Measurements from ENCODE around the gene FAM181A. TPM values are rescaled to one million over a fixed set of nuclear protein-coding genes. Genes with fewer than 3 reads are reported as not detected.

FAM181A gene
- total and polyA plus RNA-seq, 10 of the 15 experiments (the other 5 are each of a cell fraction or from before 2014, with no cell fraction given) = not detected

DNA sequence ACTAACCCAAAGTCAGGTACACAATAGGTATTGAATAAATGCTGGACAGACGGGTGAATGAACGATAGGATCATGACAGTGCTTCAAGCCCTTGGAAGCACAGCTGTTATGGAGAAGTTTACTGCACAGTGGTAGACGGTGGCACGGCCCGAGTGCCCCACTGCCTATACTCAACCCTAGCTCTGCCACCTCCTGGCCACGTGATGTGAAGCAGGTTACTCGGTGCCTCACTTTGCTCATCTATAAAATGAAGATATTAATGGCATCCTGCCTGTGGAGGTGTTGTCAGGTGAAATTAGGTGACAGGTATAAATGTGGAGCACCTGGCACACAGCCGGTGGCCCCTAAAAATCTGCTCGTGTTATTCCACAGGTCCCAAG lies 43.4 kb downstream of the FAM181A start (continued):
- peak; percentile 51 for TF ChIP-seq RAD51 (IDR thresholded peaks at IDR 0.05)
- 0 out of 2 replicates have a peak, but pooled peaks have one; percentile 22 for TF ChIP-seq ESRRA (IDR thresholded peaks at IDR 0.05; ENCODE audit: low read length)
- TF ChIP-seq, protein P1, sequence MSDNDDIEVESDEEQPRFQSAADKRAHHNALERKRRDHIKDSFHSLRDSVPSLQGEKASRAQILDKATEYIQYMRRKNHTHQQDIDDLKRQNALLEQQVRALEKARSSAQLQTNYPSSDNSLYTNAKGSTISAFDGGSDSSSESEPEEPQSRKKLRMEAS (IDR thresholded peaks at IDR 0.05; ENCODE audit: low read depth, low read length) = peak; percentile 17; the same call in 1 of the 2 replicates
- no peak for TF ChIP-seq FOS (IDR thresholded peaks at IDR 0.05; ENCODE audit: borderline replicate concordance, extremely low read depth, insufficient read length)
- TF ChIP-seq USF1 (IDR thresholded peaks at IDR 0.05; ENCODE audit: borderline replicate concordance, extremely low read length, insufficient read depth, low read depth, low read length) = peak; percentile 61
- no peak for TF ChIP-seq NFXL1 (IDR thresholded peaks at IDR 0.05; ENCODE audit: borderline replicate concordance)
- no peak for TF ChIP-seq SMAD5 (IDR thresholded peaks at IDR 0.05; ENCODE audit: low read depth)
- peak; percentile 38 to 53 (median 47); a peak in 5 of 6 replicates for TF ChIP-seq CTCF (IDR thresholded peaks at IDR 0.05 in 2 of 3, conservative IDR thresholded peaks at IDR 0.05 in 1 of 3; ENCODE audit: control insufficient read depth in 2 of 3, extremely low read depth in 1 of 3, insufficient read depth in 1 of 3, low read depth in 3 of 3, low read length in 3 of 3)
- no peak for TF ChIP-seq RFX5 (IDR thresholded peaks at IDR 0.05; ENCODE audit: low read depth, low read length)
